Sigmoid colon (tissue), 4 donors: ENCODE measurements around the gene GREB1L.

ENCODE experiments used
- CTCF ChIP-seq, 4 experiments: fragments of 450-650 bp in 3 of 4; fragments of 200-600 bp in 1 of 4; IDR thresholded peaks; one replicate each; pipeline ENCODE4 v1.5.1; 2016 to 2019; ENCODE audit warnings: antibody characterized with exemption in 4 of 4, mild to moderate bottlenecking in 3 of 4, moderate library complexity in 2 of 4
- EP300 ChIP-seq, 4 donors: sonication (generic); formaldehyde crosslinking; IDR thresholded peaks; one replicate each; pipeline ENCODE4 v1.6.1; 2017; ENCODE audit warnings: antibody characterized with exemption in 4 of 4
- POLR2A ChIP-seq, 2 donors: fragments of 450-650 bp; IDR thresholded peaks; one replicate each; pipeline ENCODE4 v1.6.1; 2016; ENCODE audit warnings: antibody characterized with exemption in 2 of 2, mild to moderate bottlenecking in 2 of 2, moderate library complexity in 2 of 2

- TF ChIP-seq POLR2A (IDR thresholded peaks at IDR 0.05) (no peak), EP300 (IDR thresholded peaks at IDR 0.05) (no peak), CTCF (IDR thresholded peaks at IDR 0.05) (no peak)
Measured at GRCh38 chr18:21441670-21442069, 199.6 kb downstream of the GREB1L start.
